ENCODE results near the gene TMLHE.
"Not testable (repeated sequence)": the region's sequence is repeated elsewhere in the genome, so short reads cannot be mapped to it uniquely, and the experiment has no call there.

Gene TMLHE

DNA sequence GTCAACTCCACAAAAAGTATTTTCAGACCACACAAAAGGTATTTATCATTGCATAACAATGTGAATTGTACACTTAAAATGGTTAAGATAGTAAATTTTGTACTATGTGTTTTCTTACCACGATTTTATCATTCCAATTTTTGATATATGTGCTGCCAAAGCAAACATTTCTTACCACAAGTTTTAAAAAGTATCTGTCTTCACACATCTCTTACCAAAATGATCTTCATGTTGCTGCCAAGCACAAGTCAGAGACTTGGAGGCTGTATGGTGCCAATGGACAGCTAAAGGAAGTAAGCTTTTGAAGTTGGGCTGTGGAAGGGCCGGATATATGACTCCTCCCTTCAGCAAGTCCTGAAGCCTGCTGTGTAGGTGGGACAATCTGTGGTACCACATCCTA is 67.9 kb downstream of the TMLHE start:
- TF ChIP-seq, protein P1, sequence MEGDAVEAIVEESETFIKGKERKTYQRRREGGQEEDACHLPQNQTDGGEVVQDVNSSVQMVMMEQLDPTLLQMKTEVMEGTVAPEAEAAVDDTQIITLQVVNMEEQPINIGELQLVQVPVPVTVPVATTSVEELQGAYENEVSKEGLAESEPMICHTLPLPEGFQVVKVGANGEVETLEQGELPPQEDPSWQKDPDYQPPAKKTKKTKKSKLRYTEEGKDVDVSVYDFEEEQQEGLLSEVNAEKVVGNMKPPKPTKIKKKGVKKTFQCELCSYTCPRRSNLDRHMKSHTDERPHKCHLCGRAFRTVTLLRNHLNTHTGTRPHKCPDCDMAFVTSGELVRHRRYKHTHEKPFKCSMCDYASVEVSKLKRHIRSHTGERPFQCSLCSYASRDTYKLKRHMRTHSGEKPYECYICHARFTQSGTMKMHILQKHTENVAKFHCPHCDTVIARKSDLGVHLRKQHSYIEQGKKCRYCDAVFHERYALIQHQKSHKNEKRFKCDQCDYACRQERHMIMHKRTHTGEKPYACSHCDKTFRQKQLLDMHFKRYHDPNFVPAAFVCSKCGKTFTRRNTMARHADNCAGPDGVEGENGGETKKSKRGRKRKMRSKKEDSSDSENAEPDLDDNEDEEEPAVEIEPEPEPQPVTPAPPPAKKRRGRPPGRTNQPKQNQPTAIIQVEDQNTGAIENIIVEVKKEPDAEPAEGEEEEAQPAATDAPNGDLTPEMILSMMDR (IDR thresholded peaks at IDR 0.05; ENCODE audit: low read depth, low read length), result no peak
- no peak overlapping the region for H3K4me3 ChIP-seq (ENCODE audit: low read depth, low read length)

DNA sequence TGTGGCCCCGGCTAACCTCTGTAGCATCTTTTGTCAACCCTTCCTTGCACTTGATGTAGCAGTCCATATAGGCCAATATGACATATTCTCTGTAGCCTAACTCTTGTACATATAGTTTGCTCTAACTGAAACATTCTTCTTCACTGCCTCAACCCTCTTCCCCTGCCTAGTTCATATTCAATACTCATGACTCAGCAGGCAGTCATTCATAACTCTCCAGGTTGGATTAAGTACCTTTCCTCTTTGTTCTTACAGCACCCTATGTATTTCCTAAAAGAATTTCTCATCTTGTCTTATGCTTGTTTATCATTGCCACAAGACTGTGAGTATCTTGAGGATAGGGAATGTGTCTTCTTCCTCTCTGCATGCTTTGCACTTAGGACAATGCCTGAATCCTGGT is 76.9 kb downstream of the TMLHE start:
- TF ChIP-seq, protein P1 (IDR thresholded peaks at IDR 0.05; ENCODE audit: low read depth, low read length), result no peak
- H3K4me3 ChIP-seq (ENCODE audit: low read depth, low read length), result no peak overlapping the region

DNA sequence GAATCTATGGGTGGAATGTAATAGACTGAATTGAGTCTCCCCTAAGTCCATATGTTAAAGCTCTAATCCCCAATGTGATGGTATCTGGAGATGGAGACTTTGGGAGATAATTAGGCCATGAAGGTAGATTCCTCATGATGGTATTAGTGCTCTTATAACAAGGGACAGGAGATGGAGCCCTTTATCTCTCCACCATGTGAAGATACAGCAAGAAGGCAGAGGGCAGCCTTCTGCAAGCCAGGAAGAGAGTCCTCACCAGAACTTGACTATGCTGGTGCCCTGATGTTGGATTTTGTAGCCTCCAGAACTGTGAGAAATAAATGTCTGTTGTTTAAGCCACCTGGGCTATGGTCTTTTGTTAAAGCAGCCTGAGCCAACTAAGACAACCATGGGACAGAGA is 78.0 kb downstream of the TMLHE start:
- TF ChIP-seq, protein P1 (IDR thresholded peaks at IDR 0.05; ENCODE audit: low read depth, low read length), result no peak
- H3K4me3 ChIP-seq (ENCODE audit: low read depth, low read length), result no peak overlapping the region

DNA sequence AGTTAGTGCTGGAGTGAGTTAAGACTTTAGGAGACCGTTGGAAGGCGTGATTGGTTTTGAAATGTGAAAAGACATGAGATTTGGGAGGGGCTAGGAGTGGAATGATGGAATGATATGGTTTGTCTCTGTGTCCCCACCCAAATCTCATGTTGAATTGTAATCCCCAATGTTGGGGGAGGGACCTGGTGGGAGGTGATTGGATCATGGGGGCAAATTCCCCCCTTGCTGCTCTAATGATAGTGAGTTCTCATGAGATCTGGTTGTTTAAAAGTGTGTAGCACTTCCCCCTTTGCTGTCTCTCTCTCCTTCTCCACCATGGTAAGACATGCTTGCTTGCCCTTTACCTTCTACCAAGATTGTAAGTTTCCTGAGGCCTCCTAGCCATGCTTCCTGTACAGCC is 85.7 kb downstream of the TMLHE start:
- H3K4me3 ChIP-seq (ENCODE audit: low read depth, low read length), result not testable (repeated sequence)

DNA sequence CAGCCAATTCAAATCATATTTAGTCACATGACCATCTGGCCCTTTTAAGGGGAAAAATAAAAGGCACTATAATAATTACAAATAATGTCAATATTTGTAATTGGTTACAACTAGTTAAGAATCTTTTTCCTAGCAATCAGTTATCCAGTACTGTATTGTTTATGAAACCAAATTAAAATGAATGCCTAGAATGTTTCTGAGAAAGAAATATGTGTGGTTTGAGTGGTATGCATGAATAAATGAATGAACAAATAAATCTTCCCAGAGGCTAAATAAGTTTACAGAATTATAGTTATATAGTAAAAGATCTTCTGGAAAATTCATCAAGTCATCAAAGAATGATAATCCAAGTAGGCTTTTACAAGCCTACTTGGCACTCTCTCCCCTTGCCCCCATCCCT is 98.5 kb downstream of the TMLHE start:
- TF ChIP-seq, protein P1 (IDR thresholded peaks at IDR 0.05; ENCODE audit: low read depth, low read length), result no peak
- no peak overlapping the region for H3K4me3 ChIP-seq (ENCODE audit: low read depth, low read length)

DNA sequence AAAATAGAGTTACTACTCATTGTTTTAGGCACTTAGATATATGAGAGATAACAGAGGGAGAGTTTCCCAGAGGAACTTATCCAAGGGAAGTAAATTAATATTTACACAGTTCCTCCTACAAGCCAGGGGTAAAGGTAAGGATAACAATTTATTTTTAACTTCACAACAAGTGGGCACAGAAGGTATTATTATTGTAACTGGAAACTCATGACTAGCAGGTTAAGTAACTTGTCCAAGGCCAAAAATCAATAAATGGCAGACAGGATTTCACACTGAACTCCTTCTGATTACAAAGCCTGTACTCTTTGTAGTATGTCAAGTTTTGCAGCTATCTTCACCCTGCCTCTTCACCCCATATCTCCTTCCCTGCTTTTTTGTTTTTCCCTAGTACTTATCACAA is 107.5 kb downstream of the TMLHE start:
- TF ChIP-seq, protein P1 (IDR thresholded peaks at IDR 0.05; ENCODE audit: low read depth, low read length), result no peak

DNA sequence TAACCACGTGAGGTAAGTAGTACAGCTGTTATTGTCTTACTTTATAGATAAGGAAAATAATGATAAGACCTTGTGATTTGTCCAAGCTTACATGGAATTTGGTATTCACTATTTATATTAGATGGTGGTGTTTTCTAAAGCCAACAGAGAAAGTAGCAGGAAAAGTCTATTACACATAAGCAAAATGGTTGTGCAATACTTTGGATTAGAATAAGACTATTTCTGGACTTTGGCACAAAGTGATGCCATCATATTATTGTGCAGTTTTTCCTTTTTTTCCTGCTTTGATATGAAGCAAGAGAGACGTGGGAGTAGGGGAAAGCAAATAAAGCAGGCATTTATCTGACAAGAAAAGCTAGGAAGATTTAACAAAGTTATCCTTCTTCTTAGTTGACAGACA is 117.6 kb downstream of the TMLHE start:
- not testable (repeated sequence) for H3K4me3 ChIP-seq (ENCODE audit: low read depth, low read length)

More for the DNA sequence above, 107.5 kb downstream of the TMLHE start:
- no peak overlapping the region for H3K4me3 ChIP-seq (ENCODE audit: low read depth, low read length)

DNA sequence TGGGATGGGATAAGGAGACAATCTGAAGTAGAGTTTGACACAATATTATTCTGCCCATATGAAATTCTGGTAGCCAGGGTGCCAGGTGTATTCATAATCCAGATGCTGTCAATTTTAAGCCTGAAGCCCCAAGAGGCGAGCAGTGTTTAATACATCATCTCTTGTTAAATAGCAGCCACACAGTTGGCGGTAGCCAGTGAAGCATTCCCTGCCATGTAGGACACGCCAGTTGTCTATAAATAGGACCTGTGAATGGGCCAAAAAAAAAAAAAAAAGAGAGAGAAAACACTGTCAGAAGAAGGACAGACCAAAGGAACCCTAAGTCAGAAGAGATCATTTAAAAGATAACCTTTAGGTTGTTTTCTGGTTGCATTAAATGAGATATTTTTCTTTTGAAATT is 121.3 kb downstream of the TMLHE start:
- H3K4me3 ChIP-seq (ENCODE audit: low read depth, low read length), result not testable (repeated sequence)

DNA sequence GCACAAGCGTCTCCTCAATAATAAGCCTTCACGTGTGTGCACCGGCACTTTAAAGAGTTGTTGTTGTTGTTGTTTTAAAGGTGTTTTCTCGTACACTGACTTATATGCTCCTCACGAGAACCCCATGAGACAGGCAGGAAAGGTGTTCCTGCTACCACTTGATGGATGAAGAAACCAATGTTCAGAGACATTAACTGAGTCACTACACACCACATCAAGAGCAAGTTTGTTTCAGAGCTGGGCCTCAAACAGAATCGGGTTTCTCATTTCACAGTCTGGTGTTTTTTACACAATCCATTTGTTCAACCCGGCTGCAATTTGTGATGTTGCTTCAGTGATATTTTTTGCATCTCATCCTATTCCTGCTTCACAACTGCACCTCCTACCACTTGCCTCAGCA is 135.6 kb downstream of the TMLHE start:
- not testable (repeated sequence) for H3K4me3 ChIP-seq (ENCODE audit: low read depth, low read length)

DNA sequence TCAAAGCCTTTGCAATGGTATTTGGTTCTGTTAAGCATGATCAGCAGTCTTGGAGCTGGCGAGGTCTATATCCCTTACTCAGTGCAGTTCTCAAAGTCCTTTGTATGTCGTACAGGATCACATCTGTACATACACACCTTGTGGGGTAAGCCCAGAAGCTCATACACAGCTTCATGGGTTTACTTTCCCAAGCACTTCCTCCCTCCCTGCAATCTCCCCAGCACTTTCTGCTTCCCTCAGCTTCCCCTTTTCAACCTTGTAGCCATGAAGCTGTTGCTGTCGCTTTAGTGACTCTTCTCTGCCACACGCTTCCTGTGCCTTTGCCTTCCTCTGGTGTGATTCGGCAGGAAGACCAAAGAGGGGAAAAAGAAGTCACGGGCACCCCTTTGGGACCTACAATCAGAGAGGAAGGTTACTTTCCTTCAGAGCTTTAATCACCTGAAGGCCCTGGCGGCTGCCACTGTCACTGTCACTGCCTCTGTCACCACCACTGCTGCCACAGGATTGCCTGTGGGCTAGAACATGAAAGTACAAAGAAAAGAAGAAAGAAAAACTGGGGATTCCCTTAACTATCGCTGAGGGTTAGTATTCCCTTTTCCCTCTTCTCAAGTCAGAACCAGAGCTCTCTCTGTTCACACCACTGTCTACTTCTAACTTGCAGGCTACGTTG is 146.3 kb downstream of the TMLHE start:
- not testable (repeated sequence) for H3K4me3 ChIP-seq (ENCODE audit: low read depth, low read length)

DNA sequence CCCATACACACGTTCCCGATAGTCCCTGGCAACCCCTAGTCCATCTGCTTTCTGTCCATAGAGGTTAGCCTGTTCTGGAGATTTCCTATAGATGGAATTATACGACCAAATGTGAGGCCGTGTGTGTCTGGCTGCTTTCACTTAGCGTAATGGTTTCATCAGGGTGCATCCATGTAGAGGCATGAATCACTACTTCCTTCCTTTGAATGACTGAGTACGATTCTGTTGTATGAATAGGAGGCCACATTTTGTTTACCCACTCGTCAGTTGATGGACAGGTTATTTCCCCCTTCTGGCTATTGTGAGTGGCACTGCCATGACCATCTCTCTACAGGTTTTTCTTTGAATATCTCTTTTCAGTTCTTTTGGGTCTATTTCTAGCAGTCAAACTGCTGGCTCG is 152.3 kb downstream of the TMLHE start:
- not testable (repeated sequence) for H3K4me3 ChIP-seq (ENCODE audit: low read depth, low read length)

DNA sequence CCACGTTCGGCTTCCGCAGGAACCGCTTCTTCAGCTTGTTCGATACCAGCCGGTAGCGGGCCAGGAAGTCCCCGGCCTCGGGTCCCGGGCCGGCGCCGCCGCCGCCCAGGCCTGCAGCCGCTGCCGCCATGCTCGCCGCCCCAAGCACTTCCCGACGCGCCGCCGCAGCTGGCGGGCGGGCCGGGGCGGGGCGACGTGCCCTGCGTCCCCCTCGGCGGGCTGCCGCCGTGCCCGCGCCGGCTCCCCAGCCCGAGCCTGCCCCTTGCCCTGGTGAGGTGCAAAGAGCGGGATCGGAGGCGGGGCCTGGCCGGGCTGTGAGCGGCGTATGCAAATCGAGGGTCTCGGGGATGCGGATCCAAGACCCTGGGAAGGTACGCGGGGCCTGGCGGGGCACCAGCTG is 154.3 kb downstream of the TMLHE start, which contains the start of gene F8A3:
F8A3 (minus strand) TSS at position 150 of the 400 bp plus-strand sequence; CDS start at position 130, 20 bp downstream.
- H3K4me3 ChIP-seq (ENCODE audit: low read depth, low read length), result not testable (repeated sequence)

DNA sequence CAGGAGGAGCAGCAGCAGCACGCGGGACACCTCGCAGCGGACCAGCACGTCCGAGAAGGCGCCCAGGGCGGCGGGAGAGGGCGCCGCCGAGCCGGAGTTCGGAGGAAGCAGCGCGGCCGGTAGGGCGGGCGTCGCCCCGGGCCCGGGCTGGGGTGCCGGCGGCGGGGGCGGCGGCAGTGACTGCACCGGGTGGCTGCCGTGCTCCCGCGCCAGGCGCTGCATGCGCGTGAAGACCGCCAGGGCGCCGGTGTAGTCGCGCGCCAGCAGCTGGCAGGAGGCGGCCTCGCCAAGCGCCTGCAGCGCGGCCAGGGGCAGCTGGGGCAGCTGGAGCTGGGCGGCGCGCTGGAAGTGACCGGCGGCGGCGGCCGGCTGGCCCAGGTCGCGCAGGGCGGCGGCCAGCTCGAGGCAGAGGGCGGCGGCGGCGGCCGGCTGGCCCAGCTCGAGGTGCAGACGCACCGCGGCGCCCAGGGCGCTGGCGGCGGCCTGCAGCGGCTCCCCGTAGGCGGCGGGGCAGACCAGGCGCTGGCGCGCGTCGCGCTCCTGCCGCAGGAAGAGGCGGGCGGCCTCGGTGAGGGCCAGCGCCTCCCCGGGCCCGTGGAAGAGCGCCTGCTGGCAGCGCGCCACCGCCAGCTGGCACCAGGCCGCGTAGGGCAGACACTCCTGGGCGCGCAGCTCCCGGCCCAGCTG is 154.8 kb downstream of the TMLHE start:
- H3K4me3 ChIP-seq (ENCODE audit: low read depth, low read length), result not testable (repeated sequence)
